Activated CD4-positive, alpha-beta T cell treated with anti-CD3 and anti-CD28 coated beads, Interleukin-2, amount 50 U/mL, for 24 hours (primary cell): ENCODE results near the gene FGF1.

Experiments
- DNase-seq, 2 donors: peaks; one replicate each; pipeline ENCODE4 v3.0.0-alpha.2; 2020; ENCODE audit warnings: low read depth in 1 of 2, low spot score in 1 of 2

The FGF1 gene

GRCh38 chr5:142644640-142645361 is 41.1 kb downstream of the FGF1 start:
- no peak for DNase-seq

GRCh38 chr5:142644127-142644526 is 41.8 kb downstream of the FGF1 start:
- DNase-seq = no peak

GRCh38 chr5:142643634-142644033 is 42.3 kb downstream of the FGF1 start:
- DNase-seq = no peak

- DNase-seq = no peak
These were observed 43.5 kb downstream of the FGF1 start for GRCh38 chr5:142642427-142642826.

GRCh38 chr5:142641711-142642110 is 44.2 kb downstream of the FGF1 start:
- no peak for DNase-seq

- no peak for DNase-seq
These were observed 45.4 kb downstream of the FGF1 start for GRCh38 chr5:142640316-142641005.

GRCh38 chr5:142639455-142639854 is 46.4 kb downstream of the FGF1 start:
- no peak for DNase-seq

DNA sequence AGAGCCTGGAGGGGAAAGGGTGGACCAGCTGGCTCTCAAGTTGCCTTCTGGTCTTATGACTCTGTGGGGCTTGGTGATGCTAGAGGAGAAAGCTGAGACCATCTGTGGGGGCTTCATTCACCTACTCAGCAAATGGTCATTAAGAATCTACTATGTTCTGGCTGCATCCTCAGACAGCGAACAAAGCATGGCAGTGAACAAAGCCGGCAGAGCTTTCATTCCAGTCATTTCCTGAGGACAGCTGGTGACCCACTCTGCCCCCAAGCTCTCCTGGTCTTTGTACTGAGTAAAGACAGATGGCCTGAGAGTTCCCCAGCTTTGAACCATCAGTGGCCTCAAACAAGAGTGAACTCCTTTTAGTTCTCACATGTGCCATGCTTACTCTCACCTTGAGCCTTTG is 48.0 kb downstream of the FGF1 start:
- DNase-seq = no peak

DNA sequence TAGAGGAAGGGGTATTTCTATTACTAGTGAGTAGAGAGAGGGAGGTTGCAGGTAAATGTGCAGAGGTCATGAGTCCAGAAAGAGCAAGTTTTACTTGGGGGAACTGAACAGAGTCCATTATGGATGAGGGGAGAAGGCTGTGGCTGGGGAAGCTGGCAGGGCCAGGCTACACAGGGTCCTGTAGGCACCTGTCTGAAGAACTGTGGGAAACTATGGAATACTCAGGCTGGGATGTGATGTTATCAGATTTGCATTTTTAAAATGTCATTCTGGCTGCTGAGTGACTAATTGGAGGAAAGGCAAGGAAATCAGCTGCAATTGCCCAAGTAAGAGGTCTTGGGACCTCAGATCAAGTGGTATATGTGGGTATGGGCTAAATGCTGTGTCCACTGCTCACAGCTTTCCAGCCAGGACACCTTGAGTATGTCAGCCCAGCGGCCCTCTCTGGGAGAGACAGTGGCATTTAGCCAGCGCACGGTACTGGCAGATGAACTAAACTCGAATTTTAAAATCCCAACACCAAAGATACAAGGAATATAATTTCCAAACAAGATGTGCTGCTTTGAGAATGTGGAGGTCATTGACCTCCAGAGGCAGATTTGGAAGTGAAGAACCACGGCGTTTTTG is 49.1 kb downstream of the FGF1 start:
- no peak for DNase-seq

DNA sequence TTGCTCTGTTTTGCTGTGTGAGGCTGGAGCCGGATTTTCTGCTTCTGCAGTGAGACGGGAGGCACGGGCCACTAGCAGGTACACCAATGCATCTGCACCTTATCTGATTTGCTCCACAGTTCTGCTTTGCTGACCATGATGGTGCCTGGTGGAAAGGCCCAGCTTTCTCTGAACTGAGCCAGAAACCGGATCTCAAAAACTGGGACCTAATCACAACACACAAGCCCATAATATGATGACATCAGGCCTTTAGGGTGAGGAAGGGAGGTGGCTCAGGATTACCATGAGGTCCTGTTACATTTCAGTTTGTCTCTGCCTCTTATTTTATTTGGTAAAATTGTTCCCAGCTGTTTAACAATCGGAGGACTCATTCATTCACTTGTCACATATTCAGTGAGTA is 49.8 kb downstream of the FGF1 start:
- DNase-seq = no peak

GRCh38 chr5:142634216-142635011 is 51.5 kb downstream of the FGF1 start:
- no peak for DNase-seq

DNA sequence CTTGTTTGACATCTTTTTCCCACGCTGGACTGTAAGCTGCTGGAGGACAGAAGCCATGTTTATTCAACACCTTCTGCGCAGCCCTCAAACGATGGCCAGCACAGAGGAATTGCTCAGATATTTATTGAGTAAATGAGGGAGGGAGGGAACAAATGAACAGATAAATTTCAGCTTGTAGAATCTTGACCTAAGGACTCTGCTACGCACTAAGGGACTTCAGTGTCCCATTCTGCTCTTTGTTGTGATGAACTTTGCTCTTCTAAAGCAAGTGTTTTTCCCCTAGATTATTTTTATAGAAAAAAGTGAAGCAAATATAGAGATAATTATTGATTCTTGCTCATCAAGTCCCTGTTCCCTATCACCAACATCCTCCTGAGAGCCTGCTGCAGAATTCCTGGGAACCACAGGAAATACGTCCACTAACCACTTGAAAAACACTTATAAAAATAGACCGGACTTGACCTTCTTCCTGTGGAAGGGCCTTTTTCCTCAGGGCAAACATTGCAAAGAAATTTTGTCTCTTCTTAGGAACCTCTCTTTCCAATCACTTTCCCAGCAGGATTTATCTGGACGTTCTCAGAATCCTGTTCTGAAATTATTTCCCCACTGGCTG is 54.9 kb downstream of the FGF1 start:
- no peak for DNase-seq

- no peak for DNase-seq
These were observed 58.3 kb downstream of the FGF1 start for GRCh38 chr5:142627383-142628217.

GRCh38 chr5:142626786-142627185 is 59.1 kb downstream of the FGF1 start:
- no peak for DNase-seq

- DNase-seq = no peak
These were observed 59.8 kb downstream of the FGF1 start for GRCh38 chr5:142626099-142626498.

DNA sequence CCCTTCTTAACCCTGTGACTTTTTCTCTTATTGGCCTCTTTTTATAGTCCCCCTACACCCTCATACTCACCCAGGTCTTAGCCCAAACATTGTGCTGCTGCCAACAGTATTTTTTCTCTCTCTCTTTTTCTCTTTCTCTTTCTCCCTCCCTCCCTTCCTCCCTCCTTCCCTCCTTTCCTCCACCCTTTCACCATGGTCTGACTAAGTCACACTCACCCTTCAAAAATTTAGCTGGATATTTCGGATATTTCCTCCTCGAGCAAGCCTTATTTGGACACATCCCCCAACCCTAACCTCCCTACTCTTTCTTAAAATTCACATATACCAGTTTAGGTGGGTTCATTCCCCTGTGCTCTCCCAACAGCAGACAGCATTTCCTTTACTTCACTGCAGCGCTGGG is 64.7 kb downstream of the FGF1 start:
- DNase-seq = no peak

GRCh38 chr5:142619815-142620214 is 66.1 kb downstream of the FGF1 start:
- no peak for DNase-seq

DNA sequence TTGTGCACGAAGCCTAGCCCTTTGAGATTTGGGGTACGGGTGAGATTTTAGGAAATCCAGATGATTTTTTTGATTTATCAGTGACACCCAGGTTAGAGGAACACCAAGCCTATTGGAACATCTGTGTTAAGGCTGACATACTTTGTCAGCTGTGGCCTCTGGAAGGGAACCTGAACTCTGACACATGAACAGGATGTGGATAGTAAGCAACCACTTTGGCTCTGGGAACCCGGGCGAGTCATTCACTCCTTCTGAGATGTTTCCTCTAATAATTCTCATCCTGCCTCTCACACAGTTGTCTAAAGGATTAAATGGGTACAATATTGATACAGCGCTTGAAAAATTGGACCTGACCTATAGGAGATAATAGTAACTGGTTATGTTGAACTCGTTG is 67.8 kb downstream of the FGF1 start:
- no peak for DNase-seq

GRCh38 chr5:142617416-142618129 is 68.3 kb downstream of the FGF1 start:
- peak in 1 of 2 donors; percentile 2 for DNase-seq

DNA sequence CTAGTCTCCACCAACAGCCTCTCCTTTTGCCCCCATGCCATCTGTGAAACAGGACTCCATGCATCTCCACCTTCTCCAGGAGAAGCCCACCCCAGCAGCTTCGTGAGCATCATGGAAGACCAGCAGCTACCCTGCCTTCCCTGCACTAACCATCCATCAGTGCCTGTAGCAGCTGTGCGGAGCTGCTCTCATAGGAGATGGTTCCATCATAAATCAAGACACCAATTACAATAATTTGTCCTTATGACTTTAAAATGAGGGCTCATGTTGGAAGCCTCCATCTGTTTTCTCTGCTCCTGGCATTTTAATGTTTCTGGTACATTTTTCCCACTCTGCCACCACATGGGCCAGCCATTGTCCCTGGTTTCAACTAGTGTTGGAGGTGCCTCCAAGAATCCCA is 69.9 kb downstream of the FGF1 start:
- DNase-seq = no peak
